ENCODE data around the gene MLH3. TPM values are rescaled to one million over a fixed set of nuclear protein-coding genes. Genes with fewer than 3 reads are reported as not detected.
A peak's percentile ranks its signal among the peaks of the same experiment; 100 is the strongest.

MLH3 gene
- total RNA-seq, 1 donor from 2014 or later: 27.7 TPM

DNA sequence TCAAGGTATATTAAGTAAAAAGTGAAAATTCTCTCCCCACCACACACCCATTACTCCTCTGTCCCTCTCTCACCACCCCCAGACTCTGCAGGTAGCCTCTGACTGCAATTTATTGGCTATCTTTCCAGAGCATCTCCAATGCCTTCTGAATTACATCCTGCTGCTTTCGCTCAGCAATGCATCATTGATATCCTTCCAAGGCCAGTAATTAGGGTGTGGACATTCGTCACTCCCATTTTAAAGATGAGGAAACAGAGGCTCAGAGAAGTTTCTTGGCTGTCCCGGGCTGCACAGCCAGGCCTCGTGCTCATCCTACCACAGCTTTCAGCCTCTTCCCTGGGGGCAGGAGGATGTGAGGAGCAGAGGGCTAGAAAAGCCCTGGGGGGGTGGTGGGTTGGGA, 72.2 kb downstream of the MLH3 start:
- Mint-ChIP-seq H3K4me1 (peaks cover 38% of the 10 kb centered on the region), H3K27me3 (ENCODE audit: low read depth) (no peaks in the 10 kb centered on the region), H3K9me3 (no peaks in the 10 kb centered on the region), H3K36me3 (ENCODE audit: low read depth) (no peaks in the 10 kb centered on the region), H3K27ac (ENCODE audit: unreplicated experiment) (no peak overlapping the region), H3K4me3 (no peak overlapping the region)
- TF ChIP-seq, protein P1, sequence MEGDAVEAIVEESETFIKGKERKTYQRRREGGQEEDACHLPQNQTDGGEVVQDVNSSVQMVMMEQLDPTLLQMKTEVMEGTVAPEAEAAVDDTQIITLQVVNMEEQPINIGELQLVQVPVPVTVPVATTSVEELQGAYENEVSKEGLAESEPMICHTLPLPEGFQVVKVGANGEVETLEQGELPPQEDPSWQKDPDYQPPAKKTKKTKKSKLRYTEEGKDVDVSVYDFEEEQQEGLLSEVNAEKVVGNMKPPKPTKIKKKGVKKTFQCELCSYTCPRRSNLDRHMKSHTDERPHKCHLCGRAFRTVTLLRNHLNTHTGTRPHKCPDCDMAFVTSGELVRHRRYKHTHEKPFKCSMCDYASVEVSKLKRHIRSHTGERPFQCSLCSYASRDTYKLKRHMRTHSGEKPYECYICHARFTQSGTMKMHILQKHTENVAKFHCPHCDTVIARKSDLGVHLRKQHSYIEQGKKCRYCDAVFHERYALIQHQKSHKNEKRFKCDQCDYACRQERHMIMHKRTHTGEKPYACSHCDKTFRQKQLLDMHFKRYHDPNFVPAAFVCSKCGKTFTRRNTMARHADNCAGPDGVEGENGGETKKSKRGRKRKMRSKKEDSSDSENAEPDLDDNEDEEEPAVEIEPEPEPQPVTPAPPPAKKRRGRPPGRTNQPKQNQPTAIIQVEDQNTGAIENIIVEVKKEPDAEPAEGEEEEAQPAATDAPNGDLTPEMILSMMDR (conservative IDR thresholded peaks at IDR 0.05): no peak
- no peak for DNase-seq (ENCODE audit: low read depth, low spot score)

GRCh38 chr14:74978416-74978947, 72.8 kb downstream of the MLH3 start:
- peaks cover 40% of the 10 kb centered on the region for H3K4me1 Mint-ChIP-seq
- no peak overlapping the region for H3K27ac Mint-ChIP-seq (ENCODE audit: unreplicated experiment)
- TF ChIP-seq, protein P1 (conservative IDR thresholded peaks at IDR 0.05): no peak
- no peak for DNase-seq (ENCODE audit: low read depth, low spot score)
- H3K36me3 Mint-ChIP-seq (ENCODE audit: low read depth): no peaks in the 10 kb centered on the region
- H3K9me3 Mint-ChIP-seq: no peaks in the 10 kb centered on the region
- no peak overlapping the region for H3K4me3 Mint-ChIP-seq
- H3K27me3 Mint-ChIP-seq (ENCODE audit: low read depth): no peaks in the 10 kb centered on the region

DNA sequence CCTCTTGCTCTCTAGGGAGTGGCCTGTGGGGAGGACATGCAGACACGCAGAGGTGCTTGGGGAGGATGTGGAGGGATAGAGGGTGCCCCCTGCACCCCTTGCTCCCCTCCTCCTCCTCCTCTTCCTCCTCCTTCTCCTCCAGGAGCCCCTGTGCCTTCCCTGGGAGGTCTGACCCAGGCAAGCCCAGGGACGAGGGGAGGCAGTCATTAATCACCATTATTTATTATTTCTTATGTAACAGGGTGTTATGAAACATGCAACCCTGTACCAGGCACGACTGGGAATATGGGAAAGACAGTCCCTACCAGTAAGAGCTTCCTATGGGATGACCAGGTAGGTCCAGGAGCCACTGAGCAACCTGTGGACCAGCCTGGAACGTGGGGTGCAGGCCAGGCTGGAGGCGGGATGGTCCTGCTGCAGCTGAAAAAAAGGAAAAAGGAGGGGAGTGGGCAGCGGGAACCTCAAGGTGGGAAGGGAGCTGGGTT, 73.3 kb downstream of the MLH3 start:
- Mint-ChIP-seq H3K4me3 (no peak overlapping the region), H3K36me3 (ENCODE audit: low read depth) (no peaks in the 10 kb centered on the region), H3K27ac (ENCODE audit: unreplicated experiment) (peak overlapping the region; percentile 75), H3K9me3 (no peaks in the 10 kb centered on the region), H3K27me3 (ENCODE audit: low read depth) (no peaks in the 10 kb centered on the region), H3K4me1 (peaks cover 40% of the 10 kb centered on the region)
- TF ChIP-seq, protein P1 (conservative IDR thresholded peaks at IDR 0.05): no peak
- no peak for DNase-seq (ENCODE audit: low read depth, low spot score)

DNA sequence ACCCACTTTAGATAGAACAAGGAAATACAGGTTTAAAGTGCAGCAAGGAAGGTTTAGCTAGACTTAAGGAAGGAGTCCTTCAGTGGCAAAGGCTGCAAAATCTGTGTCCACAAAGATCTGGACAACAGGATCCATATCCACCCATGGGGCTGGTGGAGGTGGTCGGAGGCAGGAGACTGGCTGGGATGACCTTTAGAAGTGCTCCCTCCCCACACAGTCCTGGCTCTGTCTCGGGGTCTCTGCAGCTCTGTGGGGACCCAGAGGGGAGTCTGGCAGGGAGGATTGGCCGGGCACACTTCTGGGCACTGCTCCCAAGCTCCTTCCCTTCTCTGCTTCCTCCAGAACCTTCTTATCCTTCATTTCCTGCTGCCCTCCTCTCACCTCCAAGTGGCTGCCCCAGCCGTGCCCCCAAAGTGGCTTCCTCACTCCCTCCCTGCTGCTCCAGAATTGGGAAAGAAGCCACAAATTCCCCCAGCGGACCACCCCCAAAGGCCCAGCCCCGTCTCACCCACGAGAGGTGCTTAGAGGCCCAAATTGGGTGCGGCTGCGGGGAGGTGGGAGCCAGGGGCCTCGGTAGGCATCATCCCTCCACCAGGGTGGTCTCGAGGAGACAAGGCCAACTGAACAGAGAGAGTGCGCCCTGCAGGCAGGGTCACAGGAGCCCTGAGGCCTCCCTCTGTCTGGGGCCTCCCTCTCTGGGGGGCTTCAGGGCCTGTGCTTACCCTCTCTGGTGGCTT, 73.9 kb downstream of the MLH3 start:
- H3K9me3 Mint-ChIP-seq: no peaks in the 10 kb centered on the region
- H3K4me3 Mint-ChIP-seq: no peak overlapping the region
- peak overlapping the region; percentile 67 for H3K27ac Mint-ChIP-seq (ENCODE audit: unreplicated experiment)
- no peak for DNase-seq (ENCODE audit: low read depth, low spot score)
- H3K4me1 Mint-ChIP-seq: peaks cover 44% of the 10 kb centered on the region
- H3K36me3 Mint-ChIP-seq (ENCODE audit: low read depth): no peaks in the 10 kb centered on the region
- no peaks in the 10 kb centered on the region for H3K27me3 Mint-ChIP-seq (ENCODE audit: low read depth)
- TF ChIP-seq, protein P1 (conservative IDR thresholded peaks at IDR 0.05): no peak

DNA sequence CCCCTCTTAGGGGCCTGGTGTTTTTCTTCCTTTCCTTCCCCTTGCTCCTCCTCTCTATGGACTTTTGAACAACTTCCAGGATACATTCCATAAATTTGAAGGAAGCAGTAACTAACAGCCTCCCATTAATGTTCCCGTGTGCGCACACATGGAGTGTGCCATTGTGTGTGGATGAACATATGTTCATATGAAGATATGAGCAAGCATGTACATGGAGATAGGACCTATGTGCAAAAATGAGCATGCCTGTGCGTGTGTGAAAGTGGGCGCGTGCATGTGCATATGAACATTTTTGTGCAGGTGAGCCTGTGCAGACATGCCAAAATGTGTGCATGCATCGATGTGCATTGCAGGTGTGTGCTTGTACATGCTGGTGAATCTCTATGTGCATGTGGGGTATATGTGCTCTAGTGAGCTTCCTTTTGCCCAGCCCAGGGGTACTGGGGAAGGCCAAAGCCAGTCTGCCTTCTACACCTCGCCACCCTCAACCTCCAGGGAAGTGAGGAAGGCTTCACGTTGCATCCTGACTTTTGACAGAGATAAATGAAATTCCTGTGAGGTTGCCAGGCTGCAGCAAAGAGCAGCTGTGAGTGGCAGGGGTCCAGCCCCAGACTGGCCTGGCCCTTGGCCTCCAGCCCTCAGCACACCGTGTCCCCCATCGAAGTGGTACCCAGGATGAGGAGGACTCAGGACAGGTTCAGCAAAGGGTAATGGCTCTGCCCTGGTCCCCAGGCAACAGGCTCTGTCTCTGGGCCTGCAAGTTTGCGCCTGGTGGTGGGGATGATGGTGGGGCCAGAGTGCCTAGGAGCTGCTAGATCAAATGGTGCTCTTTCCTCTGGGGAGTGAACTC, 74.8 kb downstream of the MLH3 start:
- TF ChIP-seq, protein P1 (conservative IDR thresholded peaks at IDR 0.05): no peak
- Mint-ChIP-seq H3K27me3 (ENCODE audit: low read depth) (no peaks in the 10 kb centered on the region), H3K4me1 (peaks cover 44% of the 10 kb centered on the region), H3K36me3 (ENCODE audit: low read depth) (no peaks in the 10 kb centered on the region), H3K27ac (ENCODE audit: unreplicated experiment) (no peak overlapping the region), H3K4me3 (no peak overlapping the region), H3K9me3 (no peaks in the 10 kb centered on the region)
- no peak for DNase-seq (ENCODE audit: low read depth, low spot score)

Measured in neural crest cell (in vitro differentiated cells).